IMR-90 (cell line): ENCODE results near the gene KDELR3. TPM values are rescaled to one million over a fixed set of nuclear protein-coding genes. Genes with fewer than 3 reads are reported as not detected.

Source experiments
- ATAC-seq: fragments of 200-7000 bp; cut with Tn5 transposase; 2 replicates; pipeline ENCODE4 v1.9.1; 2020; ENCODE audit warnings: low read depth, mild to moderate bottlenecking, moderate library complexity
- BruUV-seq: library from RNA; stranded (reverse); fragments of 400-500 nt; replicated peaks from 2 replicates; lab custom pipeline; 2021; lab: Mats Ljungman, UMichigan
- CTCF ChIA-PET: fragments of 300-600 bp; formaldehyde crosslinking; extraction: SDS; loops from one replicate; lab custom pipeline; 2021; ENCODE audit warnings: antibody characterized with exemption; lab: Yijun Ruan, JAX
- POLR2A ChIA-PET: fragments of 300-600 bp; sonication (Branson Sonifier 250); formaldehyde crosslinking; loops from one replicate; lab custom pipeline; 2022; ENCODE audit warnings: antibody characterized with exemption; ENCODE audit not compliant: unreplicated experiment; lab: Charles Lee
- DNase-seq: peaks from one replicate; pipeline ENCODE4 v3.0.0; 2013
- H2AFZ ChIP-seq: replicated peaks from 2 replicates; pipeline ENCODE3; 2013; ENCODE audit warnings: low read length, mild to moderate bottlenecking; ENCODE audit not compliant: poor library complexity
- H2AK5ac ChIP-seq: 2 replicates; pipeline ENCODE4 v1.6.1; 2013; ENCODE audit warnings: low read depth, low read length, inconsistent platforms
- H2AK9ac ChIP-seq: replicated peaks from 2 replicates; pipeline ENCODE3; 2013; ENCODE audit warnings: mild to moderate bottlenecking, low read depth, low read length, moderate library complexity; ENCODE audit not compliant: poor library complexity
- H2BK120ac ChIP-seq: 2 replicates; pipeline ENCODE4 v1.6.1; 2013; ENCODE audit warnings: low read depth, low read length, inconsistent platforms
- H2BK15ac ChIP-seq: 3 replicates; pipeline ENCODE4 v1.6.1; 2013; ENCODE audit warnings: low read depth, low read length, inconsistent platforms
- H2BK20ac ChIP-seq: 2 replicates; pipeline ENCODE4 v1.6.1; 2013; ENCODE audit warnings: low read depth, mild to moderate bottlenecking, inconsistent platforms, low read length, moderate library complexity
- H2BK5ac ChIP-seq: 2 replicates; pipeline ENCODE4 v1.6.1; 2013; ENCODE audit warnings: mild to moderate bottlenecking, low read depth, low read length, inconsistent platforms; ENCODE audit not compliant: poor library complexity, severe bottlenecking
- H3K14ac ChIP-seq: replicated peaks from 2 replicates; pipeline ENCODE4 v1.6.1; 2013; ENCODE audit warnings: low read depth, low read length, inconsistent platforms
- H3K18ac ChIP-seq: 2 replicates; pipeline ENCODE4 v1.6.1; 2013; ENCODE audit warnings: low read depth, low read length, control low read depth
- H3K23ac ChIP-seq: 2 replicates; pipeline ENCODE4 v1.6.1; 2013; ENCODE audit warnings: low read depth, low read length, inconsistent platforms
- H3K27ac ChIP-seq: 2 replicates; pipeline ENCODE4 v1.5.1; 2013; ENCODE audit warnings: mild to moderate bottlenecking, control low read depth, low read length; ENCODE audit not compliant: insufficient read depth
- H3K27me3 ChIP-seq: 2 replicates; pipeline ENCODE4 v1.6.1; 2013; ENCODE audit warnings: low read length; ENCODE audit not compliant: control insufficient read depth, insufficient read depth
- H3K36me3 ChIP-seq: 2 replicates; pipeline ENCODE4 v1.6.1; 2013; ENCODE audit warnings: low read length, mixed read lengths; ENCODE audit not compliant: control insufficient read depth, insufficient read depth
- H3K4ac ChIP-seq: 2 replicates; pipeline ENCODE4 v1.6.1; 2013; ENCODE audit warnings: low read depth, low read length, inconsistent platforms
- H3K4me1 ChIP-seq: 2 replicates; pipeline ENCODE4 v1.6.1; 2013; ENCODE audit warnings: low read length, mixed read lengths; ENCODE audit not compliant: control insufficient read depth, insufficient read depth
- H3K4me2 ChIP-seq: 2 replicates; pipeline ENCODE4 v1.6.1; 2013; ENCODE audit warnings: low read depth, mild to moderate bottlenecking, control low read depth, low read length, moderate library complexity
- H3K4me3 ChIP-seq: 2 replicates; pipeline ENCODE4 v1.5.1; 2013; ENCODE audit warnings: low read depth, mild to moderate bottlenecking, control low read depth, low read length, moderate library complexity; ENCODE audit not compliant: insufficient read depth
- H3K56ac ChIP-seq: 2 replicates; pipeline ENCODE4 v1.6.1; 2013; ENCODE audit warnings: low read length, inconsistent platforms; ENCODE audit not compliant: insufficient read depth; ENCODE audit errors: extremely low read depth
- H3K79me1 ChIP-seq, 2 experiments: 2 replicates each; pipeline ENCODE4 v1.6.1; 2013; ENCODE audit warnings: low read length in 2 of 2, inconsistent platforms in 1 of 2, low read depth in 1 of 2
- H3K9ac ChIP-seq: 2 replicates; pipeline ENCODE4 v1.6.1; 2013; ENCODE audit warnings: low read depth, low read length, control low read depth
- H3K9me1 ChIP-seq: 2 replicates; pipeline ENCODE4 v1.6.1; 2013; ENCODE audit warnings: low read length, inconsistent platforms; ENCODE audit not compliant: insufficient read depth
- H3K9me3 ChIP-seq: 2 replicates; pipeline ENCODE4 v1.6.1; 2013; ENCODE audit warnings: low read length; ENCODE audit not compliant: control insufficient read depth, insufficient read depth
- H4K20me1 ChIP-seq: 2 replicates; pipeline ENCODE4 v1.6.1; 2013; ENCODE audit warnings: low read length, inconsistent platforms; ENCODE audit not compliant: insufficient read depth
- H4K5ac ChIP-seq: 2 replicates; pipeline ENCODE4 v1.6.1; 2013; ENCODE audit warnings: mild to moderate bottlenecking, low read depth, low read length, control low read depth
- H4K8ac ChIP-seq, 2 experiments: 2 replicates each; pipeline ENCODE4 v1.6.1; 2013; ENCODE audit warnings: low read depth in 2 of 2, low read length in 2 of 2, control low read depth in 1 of 2, inconsistent platforms in 1 of 2
- H4K91ac ChIP-seq: 2 replicates; pipeline ENCODE4 v1.6.1; 2013; ENCODE audit warnings: low read depth, low read length, inconsistent platforms; ENCODE audit not compliant: insufficient read depth
- BHLHE40 ChIP-seq: fragments of 150-350 bp; IDR thresholded peaks from 2 replicates; pipeline ENCODE4 v1.6.1; 2016; ENCODE audit warnings: mild to moderate bottlenecking, low read depth, low read length
- CEBPB ChIP-seq: IDR thresholded peaks from 2 replicates; pipeline ENCODE4 v1.6.1; 2012; ENCODE audit warnings: low read depth, low read length, improper control_type of control experiment
- CHD1 ChIP-seq: IDR thresholded peaks from 2 replicates; pipeline ENCODE4 v1.6.1; 2012; ENCODE audit warnings: low read depth, low read length, improper control_type of control experiment
- ELK1 ChIP-seq: fragments of 150-350 bp; IDR thresholded peaks from 2 replicates; pipeline ENCODE4 v1.6.1; 2016; ENCODE audit warnings: low read depth, mild to moderate bottlenecking, low read length, moderate library complexity, borderline replicate concordance
- FOS ChIP-seq: fragments of 150-350 bp; IDR thresholded peaks from 2 replicates; pipeline ENCODE4 v1.6.1; 2016; ENCODE audit warnings: low read depth, low read length
- MAFK ChIP-seq: IDR thresholded peaks from 2 replicates; pipeline ENCODE4 v1.6.1; 2012; ENCODE audit warnings: low read depth, low read length, improper control_type of control experiment
- MAZ ChIP-seq: IDR thresholded peaks from 2 replicates; pipeline ENCODE4 v1.6.1; 2012; ENCODE audit warnings: low read depth, mild to moderate bottlenecking, low read length, improper control_type of control experiment, moderate library complexity, borderline replicate concordance
- MXI1 ChIP-seq: IDR thresholded peaks from 2 replicates; pipeline ENCODE4 v1.6.1; 2012; ENCODE audit warnings: low read depth, mild to moderate bottlenecking, low read length, moderate library complexity, borderline replicate concordance
- NFE2L2 ChIP-seq: fragments of 150-350 bp; IDR thresholded peaks from 2 replicates; pipeline ENCODE4 v1.6.1; 2016; ENCODE audit warnings: low read depth, mild to moderate bottlenecking, low read length
- POLR2A ChIP-seq: IDR thresholded peaks from 2 replicates; pipeline ENCODE4 v1.6.1; 2012; ENCODE audit warnings: mild to moderate bottlenecking, low read depth, low read length
- RAD21 ChIP-seq: IDR thresholded peaks from 2 replicates; pipeline ENCODE4 v1.6.1; 2012; ENCODE audit warnings: low read length, improper control_type of control experiment
- RCOR1 ChIP-seq: IDR thresholded peaks from 2 replicates; pipeline ENCODE4 v1.6.1; 2012; ENCODE audit warnings: mild to moderate bottlenecking, low read length, improper control_type of control experiment; ENCODE audit not compliant: insufficient replicate concordance
- RFX5 ChIP-seq: IDR thresholded peaks from 2 replicates; pipeline ENCODE4 v1.8.0; 2012; ENCODE audit warnings: low read depth, mild to moderate bottlenecking, low read length, moderate library complexity
- SMC3 ChIP-seq: fragments of 150-350 bp; IDR thresholded peaks from 2 replicates; pipeline ENCODE4 v1.6.1; 2016; ENCODE audit warnings: low read depth, mild to moderate bottlenecking, antibody characterized with exemption, low read length, moderate library complexity
- USF2 ChIP-seq: fragments of 150-350 bp; IDR thresholded peaks from 2 replicates; pipeline ENCODE4 v1.6.1; 2017; ENCODE audit warnings: mild to moderate bottlenecking, antibody characterized with exemption, low read length, low read depth
- WGBS, 2 experiments: methylation state at CpG; one replicate each; pipeline versions ENCODE4 v1.1.5 to v1.1.7; 2013; ENCODE audit warnings: missing lambda C conversion rate in 2 of 2; ENCODE audit not compliant: insufficient read length in 1 of 2; ENCODE audit errors: extremely low coverage in 2 of 2; 5-methylcytosine and 5-hydroxymethylcytosine counted together
- dilution Hi-C: fragments of 300-500 bp; cut with HindIII; formaldehyde crosslinking; loops from one replicate; pipeline ENCODE4 v1.14.3; 2018; ENCODE audit warnings: low sequenced_read_pairs; ENCODE audit not compliant: unreplicated experiment
- in situ Hi-C: fragments of 300-500 bp; cut with MboI; formaldehyde crosslinking; loops from 3 replicates; pipeline ENCODE4 v1.14.3; 2019; ENCODE audit warnings: low sequenced_read_pairs, inconsistent platforms, mixed read lengths
- intact Hi-C: fragments of 100-400 bp; cut with micrococcal nuclease; formaldehyde crosslinking; loops from 2 replicates; pipeline ENCODE4 v1.10.0; 2022
- polyA plus RNA-seq, 3 experiments: library from polyadenylated mRNA; depleted of rRNA; stranded (reverse); fragments of >200 nt; gene quantifications; 2 replicates each; pipeline ENCODE4 v1.2.3, GENCODE V29; 2012; ENCODE audit warnings: low replicate concordance in 1 of 3
- total RNA-seq: library from RNA; depleted of rRNA; stranded (reverse); fragments of >200 nt; gene quantifications from 2 replicates; pipeline ENCODE4 v1.2.3, GENCODE V29; 2012
- TF ChIP-seq, protein P1 (sequence below): conservative IDR thresholded peaks from 2 replicates; pipeline ENCODE4 v1.5.1; 2012; ENCODE audit warnings: mild to moderate bottlenecking, low read depth, low read length, improper control_type of control experiment

The KDELR3 gene
- total and polyA plus RNA-seq, 2 of the 4 experiments (the other 2 are of a cell fraction): 129 to 224 TPM

DNA sequence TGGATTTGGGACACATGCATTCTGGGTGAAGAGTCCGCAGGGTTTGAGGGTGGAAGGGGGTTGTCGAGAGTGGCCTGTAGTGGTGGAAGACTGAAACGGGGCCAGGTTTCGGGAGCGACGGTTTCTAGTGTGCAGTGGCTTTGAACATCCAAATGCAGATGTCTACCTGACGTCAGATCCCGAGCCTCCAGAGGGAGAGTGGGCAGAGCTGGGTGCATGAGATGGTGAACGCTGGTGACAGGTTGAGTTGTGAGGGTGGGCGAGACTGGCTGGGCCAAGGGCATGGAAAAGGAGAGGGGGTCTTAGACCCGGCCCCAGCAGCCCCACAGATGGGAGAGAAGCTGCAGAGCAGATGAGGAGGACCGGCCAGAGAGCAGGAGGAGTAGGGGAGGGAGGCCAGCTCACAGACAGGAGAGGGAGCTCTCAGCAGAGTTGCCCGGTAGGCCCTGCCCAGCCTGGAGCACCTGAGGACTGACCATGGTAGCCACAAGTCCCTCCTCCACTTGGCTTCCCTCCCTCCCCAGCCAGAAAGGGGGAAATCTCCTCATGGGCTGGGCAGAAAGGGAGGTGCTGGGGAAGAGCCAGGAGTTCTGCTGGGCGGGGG, 27.0 kb upstream of the KDELR3 start:
- Histone ChIP-seq H3K79me1 (no peaks in the 10 kb centered on the region), H2BK20ac (no peak overlapping the region), H3K4ac (no peak overlapping the region), H2BK5ac (no peak overlapping the region), H3K4me3 (no peak overlapping the region), H2BK120ac (no peak overlapping the region), H4K5ac (no peak overlapping the region), H2BK15ac (no peak overlapping the region), H3K9me3 (no peaks in the 10 kb centered on the region), H2AK9ac (peak overlapping the region; percentile 8), H2AFZ (no peak overlapping the region), H3K4me1 (no peaks in the 10 kb centered on the region), H4K8ac (no peak overlapping the region), H3K4me2 (no peak overlapping the region), H3K27me3 (peaks cover 53% of the 10 kb centered on the region), H3K27ac (no peak overlapping the region), H3K56ac (no peak overlapping the region), H3K14ac (no peak overlapping the region), H4K91ac (no peak overlapping the region), H3K36me3 (no peaks in the 10 kb centered on the region), H4K20me1 (peaks cover 4% of the 10 kb centered on the region; the same call in 1 of the 2 replicates), H3K18ac (no peak overlapping the region), H3K9ac (no peak overlapping the region), H2AK5ac (no peak overlapping the region), H3K9me1 (no peaks in the 10 kb centered on the region), H3K23ac (no peak overlapping the region)
- in situ Hi-C loops (no loop called here), dilution Hi-C loops (no loop called here), intact Hi-C loops (no loop called here)
- WGBS, 2 experiments: 86% methylated on average over 4 of the region's 14 CpGs; no CpG with 5 or more reads in 1 of the 2 experiments
- BruUV-seq: no TSS peak
- POLR2A ChIA-PET: no interaction called here
- CTCF ChIA-PET: no interaction called here
- TF ChIP-seq CEBPB (no peak), SMC3 (no peak), CHD1 (no peak), FOS (no peak), MAZ (no peak), RAD21 (no peak), RFX5 (no peak), MAFK (no peak), RCOR1 (no peak), USF2 (no peak), ELK1 (no peak), NFE2L2 (no peak), MXI1 (no peak), BHLHE40 (no peak), POLR2A (no peak)
- TF ChIP-seq, protein P1, sequence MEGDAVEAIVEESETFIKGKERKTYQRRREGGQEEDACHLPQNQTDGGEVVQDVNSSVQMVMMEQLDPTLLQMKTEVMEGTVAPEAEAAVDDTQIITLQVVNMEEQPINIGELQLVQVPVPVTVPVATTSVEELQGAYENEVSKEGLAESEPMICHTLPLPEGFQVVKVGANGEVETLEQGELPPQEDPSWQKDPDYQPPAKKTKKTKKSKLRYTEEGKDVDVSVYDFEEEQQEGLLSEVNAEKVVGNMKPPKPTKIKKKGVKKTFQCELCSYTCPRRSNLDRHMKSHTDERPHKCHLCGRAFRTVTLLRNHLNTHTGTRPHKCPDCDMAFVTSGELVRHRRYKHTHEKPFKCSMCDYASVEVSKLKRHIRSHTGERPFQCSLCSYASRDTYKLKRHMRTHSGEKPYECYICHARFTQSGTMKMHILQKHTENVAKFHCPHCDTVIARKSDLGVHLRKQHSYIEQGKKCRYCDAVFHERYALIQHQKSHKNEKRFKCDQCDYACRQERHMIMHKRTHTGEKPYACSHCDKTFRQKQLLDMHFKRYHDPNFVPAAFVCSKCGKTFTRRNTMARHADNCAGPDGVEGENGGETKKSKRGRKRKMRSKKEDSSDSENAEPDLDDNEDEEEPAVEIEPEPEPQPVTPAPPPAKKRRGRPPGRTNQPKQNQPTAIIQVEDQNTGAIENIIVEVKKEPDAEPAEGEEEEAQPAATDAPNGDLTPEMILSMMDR: no peak
- DNase-seq (no peak), ATAC-seq (no peak)
